Thoracic aorta (tissue), 2 donors: ENCODE data around the gene CD47. TPM values are rescaled to one million over a fixed set of nuclear protein-coding genes. Genes with fewer than 3 reads are reported as not detected.

ENCODE experiments used
- ATAC-seq: fragments of 150-250 bp; one replicate; pipeline ENCODE4 v1.8.0; 2017; ENCODE audit warnings: low read depth; ENCODE audit not compliant: insufficient number of reproducible peaks, low FRiP score
- DNase-seq: peaks from one replicate; pipeline ENCODE4 v3.0.0-alpha.2; 2020; ENCODE audit warnings: low spot score
- H3K27ac ChIP-seq, 2 donors: fragments of 200-600 bp; sonication (generic); 1 replicate in 1 of 2; 2 replicates in 1 of 2; pipeline ENCODE4 v1.5.1; 2016; ENCODE audit warnings: mild to moderate bottlenecking in 2 of 2, moderate library complexity in 2 of 2
- H3K27me3 ChIP-seq: fragments of 200-600 bp; sonication (generic); replicated peaks from 2 replicates; pipeline ENCODE4 v1.6.0; 2016; ENCODE audit warnings: mild to moderate bottlenecking; ENCODE audit not compliant: insufficient read depth
- H3K36me3 ChIP-seq: fragments of 200-600 bp; sonication (generic); one replicate; pipeline ENCODE4 v1.5.1; 2016
- H3K4me1 ChIP-seq, 2 donors: fragments of 200-600 bp; sonication (generic); 1 replicate in 1 of 2; 2 replicates in 1 of 2; pipeline versions ENCODE4 v1.5.1 to v1.6.0; 2016; ENCODE audit warnings: low read depth in 2 of 2, mild to moderate bottlenecking in 1 of 2; ENCODE audit not compliant: control insufficient read depth in 1 of 2
- H3K4me3 ChIP-seq: fragments of 200-600 bp; sonication (generic); 2 replicates; pipeline ENCODE4 v1.5.1; 2016; ENCODE audit warnings: mild to moderate bottlenecking
- H3K9me3 ChIP-seq: fragments of 200-600 bp; sonication (generic); 2 replicates; pipeline ENCODE4 v1.5.1; 2016
- CTCF ChIP-seq: fragments of 200-600 bp; sonication (generic); IDR thresholded peaks from one replicate; pipeline ENCODE4 v1.5.1; 2019; ENCODE audit warnings: antibody characterized with exemption
- total RNA-seq, 2 donors: library from RNA; depleted of rRNA; stranded (reverse); fragments of >200 nt; gene quantifications; one replicate each; pipeline versions ENCODE4 v1.1.0 to v1.2.3, GENCODE V29; 2016

CD47 gene
- total RNA-seq, 2 donors from 2014 or later: 70.1 to 80.4 TPM

GRCh38 chr3:108004647-108005046 lies 86.2 kb downstream of the CD47 start:
- no peak overlapping the region for H3K27ac ChIP-seq
- H3K4me1 ChIP-seq: peaks cover 16 to 30% of the 10 kb centered on the region in 2 donors
- no peaks in the 10 kb centered on the region for H3K36me3 ChIP-seq
- H3K4me3 ChIP-seq: no peak overlapping the region
- no peaks in the 10 kb centered on the region for H3K27me3 ChIP-seq
- ATAC-seq: no peak
- DNase-seq: no peak
- TF ChIP-seq CTCF: no peak
- H3K9me3 ChIP-seq: no peaks in the 10 kb centered on the region

- Histone ChIP-seq H3K4me3 (no peak overlapping the region), H3K9me3 (no peaks in the 10 kb centered on the region), H3K4me1 (peaks cover 7 to 11% of the 10 kb centered on the region in 2 donors), H3K27ac (no peak overlapping the region), H3K36me3 (no peaks in the 10 kb centered on the region), H3K27me3 (no peaks in the 10 kb centered on the region)
- ATAC-seq: no peak
- DNase-seq: no peak
- no peak for TF ChIP-seq CTCF
Observed at GRCh38 chr3:108001457-108001856, 89.4 kb downstream of the CD47 start.

- Histone ChIP-seq H3K4me3 (no peak overlapping the region), H3K9me3 (no peaks in the 10 kb centered on the region), H3K4me1 (peaks cover 0 to 4% of the 10 kb centered on the region in 2 donors), H3K27ac (no peak overlapping the region), H3K27me3 (no peaks in the 10 kb centered on the region), H3K36me3 (no peaks in the 10 kb centered on the region)
- TF ChIP-seq CTCF: no peak
- DNase-seq: no peak
- ATAC-seq: no peak
Observed at GRCh38 chr3:107999215-107999775, 91.5 kb downstream of the CD47 start.

- ATAC-seq: no peak
- TF ChIP-seq CTCF: no peak
- H3K4me3 ChIP-seq: no peak overlapping the region
- H3K27me3 ChIP-seq: no peaks in the 10 kb centered on the region
- H3K4me1 ChIP-seq: peaks cover 0 to 8% of the 10 kb centered on the region in 2 donors
- no peaks in the 10 kb centered on the region for H3K9me3 ChIP-seq
- no peaks in the 10 kb centered on the region for H3K36me3 ChIP-seq
- H3K27ac ChIP-seq: no peak overlapping the region
- no peak for DNase-seq
Observed at GRCh38 chr3:107997671-107998070, 93.2 kb downstream of the CD47 start.

GRCh38 chr3:107995823-107996222 lies 95.0 kb downstream of the CD47 start:
- Histone ChIP-seq H3K27ac (no peak overlapping the region), H3K4me1 (peaks cover 0 to 8% of the 10 kb centered on the region in 2 donors), H3K9me3 (no peaks in the 10 kb centered on the region), H3K4me3 (no peak overlapping the region), H3K27me3 (no peaks in the 10 kb centered on the region), H3K36me3 (no peaks in the 10 kb centered on the region)
- no peak for TF ChIP-seq CTCF
- ATAC-seq (no peak), DNase-seq (no peak)
